Brain microvascular endothelial cell (primary cell): ENCODE results near the gene LARGE2.

ENCODE experiments used
- DNase-seq: peaks from one replicate; pipeline ENCODE4 v3.0.0-alpha.2; 2020
- H3K27ac ChIP-seq: fragments of 250-450 bp; sonication (Bioruptor Pico); 2 replicates; pipeline ENCODE4 v1.5.1; 2020; ENCODE audit warnings: mild to moderate bottlenecking, moderate library complexity
- H3K27me3 ChIP-seq: fragments of 250-450 bp; sonication (Bioruptor Pico); replicated peaks from 2 replicates; pipeline ENCODE4 v1.5.1; 2020; ENCODE audit warnings: mild to moderate bottlenecking
- H3K36me3 ChIP-seq: fragments of 250-450 bp; sonication (Bioruptor Pico); replicated peaks from 2 replicates; pipeline ENCODE4 v1.5.1; 2020; ENCODE audit warnings: mild to moderate bottlenecking
- H3K4me3 ChIP-seq: 2 replicates; pipeline ENCODE4 v1.5.1; 2011; ENCODE audit warnings: low read depth, mild to moderate bottlenecking, control low read depth, low read length, moderate library complexity
- in situ Hi-C: cut with HindIII; loops from 2 replicates; pipeline ENCODE4 v1.10.0; 2017; ENCODE audit warnings: low sequenced_read_pairs, low pct_ligation_motif_present
- TF ChIP-seq, protein P1 (sequence below): IDR thresholded peaks from 2 replicates; pipeline ENCODE4 v1.5.1; 2011; ENCODE audit warnings: low read depth, mild to moderate bottlenecking, moderate library complexity, low read length, control low read depth, inconsistent platforms; ENCODE audit errors: missing control alignments

The LARGE2 gene

DNA sequence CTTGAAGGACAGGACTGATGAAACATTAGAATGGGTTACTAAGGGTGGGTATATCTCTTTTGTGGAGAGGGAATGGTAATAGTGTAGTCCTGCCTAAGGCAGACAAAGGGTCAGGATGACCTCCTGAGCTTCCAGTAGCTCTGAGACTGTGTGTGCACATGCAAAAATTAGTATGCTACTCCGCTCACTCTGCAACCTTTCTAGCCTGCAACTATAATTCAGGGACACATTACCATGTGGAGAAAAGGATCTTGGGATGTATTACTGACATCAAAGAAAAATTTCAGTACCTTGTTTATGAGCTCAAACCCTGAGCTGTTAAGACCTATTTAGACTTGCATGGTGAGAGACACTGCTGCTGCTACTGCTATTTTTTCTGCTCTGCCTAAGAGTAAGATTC lies 25.4 kb downstream of the LARGE2 start:
- TF ChIP-seq, protein P1, sequence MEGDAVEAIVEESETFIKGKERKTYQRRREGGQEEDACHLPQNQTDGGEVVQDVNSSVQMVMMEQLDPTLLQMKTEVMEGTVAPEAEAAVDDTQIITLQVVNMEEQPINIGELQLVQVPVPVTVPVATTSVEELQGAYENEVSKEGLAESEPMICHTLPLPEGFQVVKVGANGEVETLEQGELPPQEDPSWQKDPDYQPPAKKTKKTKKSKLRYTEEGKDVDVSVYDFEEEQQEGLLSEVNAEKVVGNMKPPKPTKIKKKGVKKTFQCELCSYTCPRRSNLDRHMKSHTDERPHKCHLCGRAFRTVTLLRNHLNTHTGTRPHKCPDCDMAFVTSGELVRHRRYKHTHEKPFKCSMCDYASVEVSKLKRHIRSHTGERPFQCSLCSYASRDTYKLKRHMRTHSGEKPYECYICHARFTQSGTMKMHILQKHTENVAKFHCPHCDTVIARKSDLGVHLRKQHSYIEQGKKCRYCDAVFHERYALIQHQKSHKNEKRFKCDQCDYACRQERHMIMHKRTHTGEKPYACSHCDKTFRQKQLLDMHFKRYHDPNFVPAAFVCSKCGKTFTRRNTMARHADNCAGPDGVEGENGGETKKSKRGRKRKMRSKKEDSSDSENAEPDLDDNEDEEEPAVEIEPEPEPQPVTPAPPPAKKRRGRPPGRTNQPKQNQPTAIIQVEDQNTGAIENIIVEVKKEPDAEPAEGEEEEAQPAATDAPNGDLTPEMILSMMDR: no peak
- in situ Hi-C loops: no loop called here
- no peak overlapping the region for H3K27ac ChIP-seq

DNA sequence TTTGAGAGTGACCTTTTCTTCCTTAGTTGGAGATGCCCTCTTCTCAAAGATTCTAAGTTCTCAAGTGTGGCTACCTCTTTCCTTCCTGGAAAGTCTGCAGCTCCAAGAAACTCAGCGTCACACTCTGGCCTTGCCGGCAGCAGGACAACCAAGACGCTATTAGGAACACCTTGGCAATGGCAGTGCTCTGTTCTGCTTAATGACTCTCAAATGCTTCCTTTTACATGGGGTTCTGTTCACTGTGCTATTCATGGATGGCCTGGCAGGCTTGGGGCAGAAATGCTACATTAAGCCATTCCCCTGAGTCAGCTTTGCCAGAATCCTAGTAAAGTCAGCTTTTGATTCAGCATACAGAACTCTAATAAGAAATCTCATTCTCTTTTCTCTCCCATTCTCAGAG lies 25.9 kb downstream of the LARGE2 start:
- TF ChIP-seq, protein P1: no peak
- H3K27me3 ChIP-seq: no peaks in the 10 kb centered on the region
- H3K27ac ChIP-seq: no peak overlapping the region
- H3K4me3 ChIP-seq: no peak overlapping the region
- H3K36me3 ChIP-seq: peaks cover 46% of the 10 kb centered on the region
- no peak for DNase-seq
- in situ Hi-C loops: no loop called here

More for the DNA sequence above, 25.4 kb downstream of the LARGE2 start:
- Histone ChIP-seq H3K4me3 (no peak overlapping the region), H3K36me3 (peaks cover 43% of the 10 kb centered on the region), H3K27me3 (no peaks in the 10 kb centered on the region)
- no peak for DNase-seq

DNA sequence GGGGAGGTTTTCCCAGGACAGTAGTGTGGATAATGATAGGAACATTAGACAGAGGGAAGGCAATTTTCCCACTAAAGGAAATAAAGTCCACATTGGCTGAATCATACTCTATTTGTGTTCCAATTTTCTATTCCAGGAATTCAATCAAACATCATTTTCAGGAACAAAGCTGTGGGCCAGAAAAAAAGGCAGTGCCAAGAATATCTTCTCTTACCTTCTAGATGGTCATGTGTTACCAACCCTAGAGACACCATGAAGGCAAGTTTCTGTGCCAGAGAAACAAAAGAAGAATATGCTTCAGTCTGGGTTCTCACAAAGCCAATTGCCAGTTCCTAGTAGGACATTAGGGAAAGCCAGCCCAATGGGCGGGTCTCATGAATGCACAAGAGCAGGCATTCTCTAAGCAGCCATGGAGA lies 27.5 kb downstream of the LARGE2 start:
- TF ChIP-seq, protein P1: no peak
- H3K27me3 ChIP-seq: no peaks in the 10 kb centered on the region
- in situ Hi-C loops: no loop called here
- H3K4me3 ChIP-seq: no peak overlapping the region
- no peak overlapping the region for H3K27ac ChIP-seq
- peaks cover 43% of the 10 kb centered on the region for H3K36me3 ChIP-seq
- no peak for DNase-seq

DNA sequence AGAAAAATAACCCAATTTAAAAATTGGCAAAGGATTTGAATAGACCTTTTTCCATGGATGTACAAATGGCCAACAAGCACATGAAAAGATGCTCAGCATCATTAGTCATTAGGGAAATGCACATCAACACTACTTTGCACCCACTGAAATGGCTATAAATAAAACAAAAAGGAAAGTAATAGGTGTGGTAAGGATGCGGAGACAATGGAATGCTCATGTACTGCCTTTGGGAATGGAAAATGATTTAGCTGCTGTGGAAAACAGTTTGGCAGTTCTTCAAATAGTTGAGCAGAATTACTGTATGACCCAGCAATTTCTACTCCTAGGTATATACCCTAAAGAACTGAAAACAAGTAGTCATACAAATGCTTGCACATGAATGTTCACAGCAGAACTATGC lies 37.4 kb downstream of the LARGE2 start:
- in situ Hi-C loops: no loop called here
- no peak overlapping the region for H3K27ac ChIP-seq
- TF ChIP-seq, protein P1: no peak
- no peak overlapping the region for H3K4me3 ChIP-seq
- no peaks in the 10 kb centered on the region for H3K27me3 ChIP-seq
- H3K36me3 ChIP-seq: peaks cover 9% of the 10 kb centered on the region
- no peak for DNase-seq

DNA sequence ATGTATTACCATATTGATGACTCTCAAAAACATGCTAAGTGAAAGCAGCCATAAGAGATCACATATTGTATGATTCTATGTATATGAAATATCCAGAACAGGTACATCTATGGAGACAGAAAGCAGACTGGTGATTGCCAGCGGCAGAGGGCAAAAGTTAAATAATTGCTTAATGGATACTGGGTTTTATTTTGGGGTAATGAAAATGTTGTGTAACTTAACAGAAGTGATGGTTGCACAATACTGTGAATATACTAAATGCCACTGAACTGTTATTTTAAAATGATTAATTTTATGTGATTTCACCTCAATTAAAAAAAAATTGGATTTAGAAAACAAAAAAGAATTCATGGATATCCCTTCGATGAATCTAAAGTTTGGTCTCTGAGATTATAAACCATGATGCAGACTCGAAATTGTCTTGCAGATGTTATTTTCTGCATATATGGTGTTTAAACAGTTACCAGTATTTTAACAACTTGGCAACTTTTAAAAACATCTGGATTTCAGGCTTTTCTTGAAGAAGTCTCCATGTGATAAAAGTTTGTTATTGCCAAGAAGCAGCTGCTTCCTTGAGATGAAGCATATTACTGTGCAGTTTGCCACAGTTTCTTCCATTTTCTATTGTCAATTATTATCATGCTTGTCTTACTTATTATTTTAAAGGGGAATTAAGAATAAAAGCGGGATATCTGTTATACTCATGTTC lies 38.1 kb downstream of the LARGE2 start:
- no peak for DNase-seq
- H3K27ac ChIP-seq: no peak overlapping the region
- H3K4me3 ChIP-seq: no peak overlapping the region
- TF ChIP-seq, protein P1: no peak
- no peaks in the 10 kb centered on the region for H3K27me3 ChIP-seq
- in situ Hi-C loops: no loop called here
- H3K36me3 ChIP-seq: peaks cover 13% of the 10 kb centered on the region

DNA sequence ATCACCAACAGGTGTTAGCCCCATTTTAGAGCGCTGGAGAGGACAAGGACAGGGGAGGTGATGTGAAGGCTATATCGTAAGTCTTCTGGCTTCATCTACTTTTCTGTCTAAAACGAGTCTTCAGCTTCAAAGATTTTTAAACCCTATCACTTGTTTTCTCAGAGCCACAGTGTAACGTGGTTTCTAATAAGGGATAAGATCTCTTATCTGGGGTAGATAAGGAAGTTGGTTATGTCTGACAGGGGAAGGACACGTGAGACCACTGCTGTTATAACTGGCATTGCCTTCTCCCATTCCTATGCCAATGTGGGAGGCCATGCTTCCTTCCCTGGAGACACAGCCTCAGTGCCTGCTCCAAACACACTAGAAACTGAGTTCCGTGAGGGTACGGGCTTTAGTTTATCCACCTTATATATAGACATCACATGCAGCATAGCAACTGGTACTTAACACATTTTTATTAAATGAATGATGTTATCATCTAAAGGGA lies 39.3 kb downstream of the LARGE2 start:
- no peaks in the 10 kb centered on the region for H3K27me3 ChIP-seq
- H3K4me3 ChIP-seq: no peak overlapping the region
- TF ChIP-seq, protein P1: no peak
- DNase-seq: no peak
- no peak overlapping the region for H3K27ac ChIP-seq
- in situ Hi-C loops: no loop called here
- peaks cover 13% of the 10 kb centered on the region for H3K36me3 ChIP-seq
